Effector CD4-positive, alpha-beta T cell (primary cell): Measurements from ENCODE around the gene MRPS2.

Experiments
- DNase-seq: peaks from one replicate; pipeline ENCODE4 v3.0.0-alpha.2; 2020

The MRPS2 gene

DNA sequence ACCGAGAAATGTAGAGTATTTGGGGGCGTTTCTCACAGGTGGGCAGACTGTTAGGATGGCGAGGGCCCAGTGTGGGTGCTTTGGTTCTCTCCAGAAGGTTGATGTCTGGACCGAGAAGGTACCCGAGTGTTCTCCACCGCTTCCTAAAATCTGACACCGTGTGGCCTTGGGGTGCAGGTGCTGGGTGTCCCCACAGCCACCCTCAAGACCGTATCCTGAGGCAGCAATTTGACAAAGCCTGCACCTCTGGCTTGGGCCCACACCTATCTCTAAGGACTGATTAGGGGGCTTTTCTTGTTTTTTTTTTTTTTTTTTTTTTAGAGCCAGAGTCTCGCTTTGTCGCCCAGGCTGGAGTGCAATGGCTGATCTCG is 19.6 kb upstream of the MRPS2 start:
- no peak for DNase-seq

DNA sequence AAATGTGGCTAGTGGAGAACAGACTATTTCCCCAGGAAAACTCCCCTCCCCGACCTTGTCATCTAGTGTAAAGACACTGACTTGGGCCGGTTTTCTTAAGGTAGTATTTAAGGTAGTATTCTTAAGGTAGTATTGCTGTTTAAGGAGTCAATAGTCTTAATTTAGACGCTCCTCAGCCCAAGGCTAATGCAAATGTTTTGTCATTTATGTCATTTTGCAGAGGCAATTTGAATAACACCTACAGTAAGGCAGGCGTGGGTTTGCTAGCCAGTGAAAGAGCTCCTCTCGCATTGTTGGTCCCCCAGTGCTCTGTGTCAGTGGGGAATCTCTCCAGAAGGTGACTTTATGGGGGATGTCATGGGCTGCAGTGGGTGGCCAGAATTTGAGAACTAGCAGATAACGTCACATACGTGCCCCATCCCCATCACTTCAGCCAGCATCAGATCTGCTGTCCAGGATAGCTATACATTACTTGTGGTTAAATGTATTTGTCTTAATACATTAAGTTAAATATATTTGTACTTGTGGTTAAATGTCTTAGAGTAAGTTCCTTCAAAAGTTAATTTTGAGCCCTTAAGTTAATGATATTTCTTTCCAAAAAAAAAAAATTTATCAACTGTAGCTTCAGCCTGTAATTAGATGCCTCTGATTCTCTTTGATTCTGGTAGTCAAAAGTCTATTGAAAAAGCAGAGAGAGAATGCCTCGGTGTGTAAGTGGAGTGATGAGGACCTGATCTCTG is 18.3 kb upstream of the MRPS2 start:
- no peak for DNase-seq

DNA sequence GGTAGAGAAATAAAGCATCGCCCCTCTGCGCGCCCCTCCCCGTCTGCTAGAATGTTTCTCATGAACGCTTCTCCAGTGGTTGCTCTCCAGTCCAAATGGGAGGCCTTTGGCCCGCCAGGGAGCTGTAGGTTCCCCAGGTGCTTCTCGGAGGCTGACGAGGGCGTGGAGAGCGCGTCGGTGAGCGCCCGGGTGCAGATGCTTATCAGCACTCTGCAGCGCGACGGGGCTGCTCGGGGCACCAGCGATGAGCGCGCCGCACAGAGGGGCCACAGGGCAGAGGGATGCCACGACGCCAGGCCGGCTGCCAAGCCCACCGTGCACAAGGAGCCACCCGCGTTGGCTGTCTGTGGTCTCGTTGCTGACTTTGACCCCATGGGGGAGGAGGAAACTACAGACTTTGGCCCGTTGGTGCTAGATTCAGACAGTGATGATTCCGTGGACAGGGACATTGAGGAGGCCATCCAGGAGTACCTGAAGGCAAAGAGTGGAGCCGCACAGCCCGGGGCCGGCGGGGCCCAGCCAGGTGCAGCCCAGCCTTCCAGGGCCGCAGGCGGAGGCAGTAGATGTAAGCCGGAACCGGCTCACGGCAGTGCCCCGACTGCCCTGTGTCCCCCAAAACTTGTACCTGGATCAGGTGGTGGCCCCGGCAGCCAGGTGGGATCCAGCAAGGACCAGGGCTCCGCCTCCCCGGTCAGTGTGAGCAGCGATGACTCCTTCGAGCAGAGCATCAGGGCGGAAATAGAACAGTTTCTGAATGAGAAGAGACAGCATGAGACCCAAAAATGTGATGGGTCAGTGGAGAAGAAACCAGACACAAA is 15.8 kb upstream of the MRPS2 start:
- DNase-seq = no peak

DNA sequence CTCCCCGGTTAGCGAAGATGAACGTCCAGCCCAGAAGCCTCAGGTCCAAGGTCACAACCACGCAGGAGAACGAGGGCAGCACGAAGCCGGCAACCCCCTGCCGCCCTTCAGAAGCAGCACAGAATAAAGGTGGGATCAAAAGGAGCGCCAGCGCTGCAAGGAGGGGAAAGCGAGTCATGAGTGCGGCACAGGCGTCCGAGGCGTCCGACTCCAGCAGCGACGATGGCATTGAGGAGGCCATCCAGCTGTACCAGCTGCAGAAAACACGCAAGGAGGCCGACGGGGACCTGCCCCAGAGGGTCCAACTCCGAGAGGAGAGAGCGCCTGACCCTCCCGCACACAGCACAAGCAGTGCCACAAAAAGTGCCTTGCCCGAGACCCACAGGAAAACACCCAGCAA is 15.1 kb upstream of the MRPS2 start:
- DNase-seq = no peak

DNA sequence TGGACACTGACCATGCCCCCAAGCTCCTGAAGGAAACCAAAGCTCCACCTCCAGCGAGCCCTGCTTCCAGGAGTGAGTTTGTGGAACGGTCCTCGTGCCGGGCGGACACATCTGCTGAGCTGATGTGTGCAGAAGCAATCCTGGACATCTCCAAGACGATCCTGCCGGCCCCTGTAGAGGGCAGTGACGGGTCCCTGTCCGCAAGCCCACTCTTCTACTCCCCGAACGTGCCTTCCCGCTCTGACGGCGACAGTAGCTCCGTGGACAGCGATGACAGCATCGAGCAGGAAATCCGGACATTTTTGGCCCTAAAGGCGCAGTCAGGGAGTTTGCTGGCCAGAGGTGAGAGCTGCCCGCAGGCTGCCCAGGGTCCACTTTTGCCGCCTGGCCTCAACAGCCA is 14.7 kb upstream of the MRPS2 start:
- no peak for DNase-seq

DNA sequence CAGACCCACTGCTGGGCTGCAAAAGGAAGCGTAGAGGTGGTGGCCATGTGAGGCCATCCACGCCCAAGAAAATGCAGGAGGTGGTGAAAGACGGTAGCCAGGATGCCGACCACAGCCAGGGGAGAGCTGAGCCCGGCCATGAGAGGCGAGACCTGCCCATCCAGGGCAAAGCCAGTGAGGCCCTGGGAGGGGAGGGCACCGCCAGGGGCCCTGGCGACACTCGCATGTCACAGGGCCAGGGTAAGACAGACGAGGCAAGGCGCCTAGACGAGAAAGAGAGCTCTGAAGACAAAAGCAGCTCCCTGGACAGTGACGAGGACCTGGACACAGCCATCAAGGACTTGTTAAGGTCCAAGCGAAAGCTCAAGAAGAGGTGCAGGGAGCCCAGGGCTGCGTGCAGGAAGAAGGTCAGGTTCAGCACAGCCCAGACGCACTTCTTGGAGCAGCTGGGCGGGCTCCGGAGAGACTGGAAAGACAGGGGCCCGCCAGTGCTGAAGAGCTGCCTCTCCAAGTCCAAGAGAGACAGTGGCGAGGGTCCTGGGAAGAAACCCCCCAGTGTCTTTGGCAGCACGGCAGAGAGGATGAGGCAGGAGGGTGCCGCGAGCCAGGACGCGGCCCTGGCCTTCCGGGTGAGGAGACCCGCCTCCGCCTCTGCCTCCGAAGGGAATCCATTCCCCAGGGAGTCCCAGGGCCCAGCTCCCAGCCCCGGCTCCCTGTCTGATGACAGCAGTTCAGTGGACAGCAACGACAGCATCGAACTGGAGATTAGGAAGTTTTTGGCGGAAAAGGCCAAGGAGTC is 14.0 kb upstream of the MRPS2 start:
- no peak for DNase-seq

DNA sequence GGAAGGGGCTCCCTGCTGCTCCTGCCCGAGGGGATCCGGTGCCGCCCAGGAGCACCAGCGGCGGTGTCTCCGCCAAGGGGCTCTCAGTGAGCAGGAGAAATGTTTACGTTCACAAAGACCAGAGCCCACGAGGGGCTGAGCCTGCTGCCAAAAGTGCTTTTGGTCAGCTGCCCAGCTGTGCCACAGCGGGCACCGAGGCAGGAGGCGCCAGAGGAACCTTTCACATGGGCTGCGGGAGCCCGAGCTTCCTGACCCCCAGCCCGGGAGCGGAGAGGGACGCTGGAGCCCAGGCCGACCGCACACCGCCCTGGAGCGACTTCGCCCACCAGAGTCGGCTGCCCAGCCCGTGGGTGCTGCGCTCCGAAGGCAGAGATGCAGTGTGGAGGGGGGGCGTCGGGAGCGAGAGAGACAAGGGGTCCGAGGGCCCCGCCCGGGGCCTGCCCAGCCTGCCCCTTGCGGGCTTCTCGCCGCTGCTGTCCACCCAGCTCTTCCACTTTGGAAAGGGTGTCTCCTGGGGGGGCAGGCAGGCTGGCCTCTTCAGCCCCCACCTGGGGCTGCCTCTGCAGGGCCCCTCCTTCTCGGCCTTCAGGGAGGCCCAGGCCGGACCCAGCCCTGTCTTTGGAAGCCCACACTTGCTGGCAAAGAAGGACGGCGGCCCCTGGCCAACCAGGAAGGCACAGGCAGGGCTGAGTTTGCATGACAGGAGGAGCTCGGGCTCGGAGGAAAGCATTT is 13.0 kb upstream of the MRPS2 start:
- no peak for DNase-seq

DNA sequence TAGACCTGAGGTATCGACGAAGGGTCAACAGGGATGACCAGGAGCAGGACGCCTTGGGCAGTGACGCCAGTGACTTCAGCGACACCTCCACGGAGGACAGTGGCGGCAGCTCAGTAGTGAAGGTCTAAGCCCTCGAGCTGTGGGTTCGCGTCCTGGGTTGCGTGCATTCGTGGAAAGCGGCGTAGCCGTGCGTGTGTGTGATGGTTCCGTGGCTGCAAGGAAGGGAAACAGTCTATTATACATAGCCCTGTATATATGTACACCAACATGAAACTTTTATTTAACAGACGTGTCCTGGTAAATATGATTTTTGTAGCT is 12.5 kb upstream of the MRPS2 start:
- DNase-seq = no peak

DNA sequence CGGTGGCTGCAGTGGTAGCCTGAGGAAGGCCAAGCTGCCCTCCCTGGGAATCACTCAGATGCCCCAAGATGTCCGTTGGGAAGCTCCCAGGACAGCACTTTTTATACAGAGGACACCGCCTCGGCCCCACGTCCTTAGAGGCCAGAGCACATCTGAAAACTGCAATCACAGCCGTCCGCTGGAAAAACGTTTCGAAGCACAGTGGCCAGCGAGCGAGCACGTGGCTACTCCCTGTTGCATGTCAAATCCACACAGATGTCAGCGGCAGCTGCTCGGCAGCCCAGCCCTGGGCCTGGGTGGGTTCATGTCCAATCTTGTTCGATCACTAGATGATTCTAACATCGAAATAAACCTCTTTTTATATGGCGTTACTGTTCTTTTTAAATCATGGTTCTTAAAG is 12.0 kb upstream of the MRPS2 start:
- DNase-seq = no peak

DNA sequence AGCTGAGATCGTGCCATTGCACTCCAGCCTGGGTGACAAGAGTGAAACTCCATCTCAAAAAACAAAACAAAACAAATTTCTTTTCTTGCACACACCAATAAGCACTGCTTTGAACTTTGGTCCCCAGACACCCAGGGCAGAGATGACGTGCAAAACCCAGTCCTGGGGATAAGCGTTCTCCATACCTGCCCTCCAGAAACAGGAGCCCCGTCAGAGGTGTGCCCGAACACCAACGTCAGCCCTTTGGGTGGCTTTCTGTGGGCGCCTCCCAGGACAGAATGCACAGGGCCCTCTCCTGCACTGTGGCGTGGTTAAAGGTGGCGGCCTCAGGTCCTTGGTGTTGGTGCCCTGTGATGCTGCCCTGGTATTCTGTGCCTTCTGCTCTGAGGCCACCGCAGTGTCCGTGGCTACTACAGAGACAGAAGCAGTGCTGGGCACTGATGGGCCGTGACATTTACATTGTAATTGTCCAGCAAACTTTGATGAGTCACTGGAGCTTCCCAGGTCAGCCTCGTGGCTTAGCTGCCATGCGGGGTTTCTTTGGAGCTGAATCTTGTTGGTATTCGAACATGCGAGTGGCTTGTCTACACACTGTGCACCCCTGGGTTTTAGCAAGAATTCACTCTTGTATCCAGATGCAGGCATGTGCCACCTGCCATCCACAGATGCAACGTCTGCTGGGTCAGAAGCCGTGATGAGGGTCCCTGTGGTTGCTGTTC is 11.1 kb upstream of the MRPS2 start:
- no peak for DNase-seq

DNA sequence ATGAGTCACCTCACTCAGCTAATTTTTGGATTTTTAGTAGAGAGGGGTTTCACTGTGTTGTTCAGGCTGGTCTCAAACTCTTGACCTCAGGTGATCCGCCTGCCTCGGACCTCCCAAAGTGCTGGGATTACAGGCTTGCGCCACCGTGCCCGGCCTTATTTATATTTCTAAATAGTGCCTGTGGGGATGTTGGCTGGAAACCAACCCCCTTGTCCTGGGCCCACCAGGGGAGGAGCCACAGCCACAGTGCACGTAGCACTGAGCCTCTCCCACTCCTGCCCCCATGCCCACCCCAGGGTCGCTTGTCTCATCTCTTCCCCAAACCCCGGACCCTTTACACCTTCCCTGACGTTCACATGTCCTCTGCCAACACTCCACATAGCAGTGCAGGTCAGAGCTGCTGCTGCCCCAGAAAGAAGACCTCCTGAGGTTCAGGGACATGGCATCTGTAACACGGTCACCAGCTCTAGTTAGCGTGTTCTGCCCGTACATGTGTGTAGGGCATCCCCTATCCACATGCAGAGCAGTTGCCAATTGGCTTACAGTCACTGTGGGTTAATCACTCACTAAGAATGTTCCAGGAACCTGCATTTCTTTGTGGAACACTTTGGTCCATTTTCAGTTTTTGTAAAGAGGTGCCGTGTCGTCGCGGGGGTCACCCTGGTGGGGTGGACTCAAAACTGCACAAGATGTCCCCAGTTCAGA is 10.2 kb upstream of the MRPS2 start:
- no peak for DNase-seq

DNA sequence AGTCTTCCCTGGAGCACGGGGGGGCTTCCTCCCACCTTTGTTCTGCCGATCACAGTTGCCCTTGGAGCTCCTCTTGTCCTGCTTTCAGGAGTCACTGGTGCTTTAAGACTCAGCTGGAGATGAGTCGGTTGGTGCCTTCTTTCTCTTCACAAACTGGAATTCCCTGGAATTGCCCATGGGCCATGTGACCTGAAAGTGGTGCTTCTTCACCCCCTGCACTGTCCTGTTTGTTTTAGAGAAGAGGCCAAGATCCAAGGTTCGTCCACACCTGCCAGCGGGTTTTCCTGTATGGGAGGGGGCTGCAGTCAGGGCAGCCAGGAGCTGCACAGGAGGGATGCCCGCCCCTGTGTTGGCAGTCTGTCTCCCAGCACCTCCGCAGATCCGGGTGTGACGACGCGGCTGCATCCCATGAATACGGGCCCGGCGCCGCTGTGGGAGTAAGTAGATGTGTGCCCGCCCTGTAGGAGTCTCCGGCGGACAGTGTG is 9.5 kb upstream of the MRPS2 start:
- DNase-seq = no peak

DNA sequence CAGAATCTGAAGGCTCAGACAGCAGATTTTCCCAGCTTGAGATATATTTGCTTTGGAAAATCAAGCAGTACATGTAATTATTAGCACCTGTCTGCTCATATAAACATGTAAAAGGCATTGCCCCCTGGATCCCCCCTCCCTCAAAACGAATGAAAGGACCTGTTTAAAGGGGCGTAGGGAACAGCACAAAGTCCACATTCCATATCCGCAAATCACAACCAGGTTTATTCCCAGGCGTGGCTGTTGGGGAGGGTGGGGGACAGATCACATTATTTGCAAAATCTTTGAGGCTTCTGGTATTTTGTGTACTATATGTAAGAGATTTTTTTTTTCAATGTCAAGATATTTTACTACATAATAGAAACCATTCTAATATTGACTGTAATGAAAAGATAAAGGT is 8.7 kb upstream of the MRPS2 start:
- DNase-seq = no peak

DNA sequence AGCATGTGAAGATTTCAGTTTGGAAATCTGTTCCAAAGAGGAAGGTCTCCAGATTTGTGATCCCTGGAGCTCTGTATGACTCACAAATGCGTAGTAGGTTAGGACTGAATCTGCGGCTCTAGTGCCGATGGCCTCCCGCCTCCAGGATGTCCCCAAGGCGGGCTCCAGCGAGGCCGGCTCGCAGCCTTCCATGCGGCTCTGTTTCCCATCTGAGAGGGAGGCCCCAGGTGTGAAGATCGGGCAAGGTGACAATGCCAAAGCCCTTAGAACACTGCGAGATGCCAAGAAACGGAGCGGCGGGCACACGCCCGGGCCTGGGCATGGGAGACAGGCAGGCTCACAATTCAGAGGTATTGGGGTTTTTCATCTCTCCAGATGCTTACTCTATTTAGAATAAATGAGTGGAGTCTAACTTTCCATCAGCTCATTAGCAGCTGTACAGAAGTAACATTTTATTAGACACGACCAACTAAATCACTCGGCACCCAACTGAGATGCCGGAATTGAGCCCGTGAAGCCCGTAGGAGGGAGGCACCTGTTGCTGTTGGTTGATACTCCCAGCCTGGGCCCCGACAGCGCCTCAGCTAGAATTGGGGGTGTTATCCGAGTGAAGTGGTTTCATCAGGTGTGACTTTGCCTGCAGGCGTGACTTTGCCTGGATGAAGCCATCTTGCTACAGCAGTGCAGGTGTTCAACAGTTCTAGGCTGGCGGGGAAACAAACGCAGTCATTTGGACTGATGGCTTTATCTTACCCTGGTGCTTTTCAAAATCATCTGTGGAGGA is 7.4 kb upstream of the MRPS2 start:
- no peak for DNase-seq

DNA sequence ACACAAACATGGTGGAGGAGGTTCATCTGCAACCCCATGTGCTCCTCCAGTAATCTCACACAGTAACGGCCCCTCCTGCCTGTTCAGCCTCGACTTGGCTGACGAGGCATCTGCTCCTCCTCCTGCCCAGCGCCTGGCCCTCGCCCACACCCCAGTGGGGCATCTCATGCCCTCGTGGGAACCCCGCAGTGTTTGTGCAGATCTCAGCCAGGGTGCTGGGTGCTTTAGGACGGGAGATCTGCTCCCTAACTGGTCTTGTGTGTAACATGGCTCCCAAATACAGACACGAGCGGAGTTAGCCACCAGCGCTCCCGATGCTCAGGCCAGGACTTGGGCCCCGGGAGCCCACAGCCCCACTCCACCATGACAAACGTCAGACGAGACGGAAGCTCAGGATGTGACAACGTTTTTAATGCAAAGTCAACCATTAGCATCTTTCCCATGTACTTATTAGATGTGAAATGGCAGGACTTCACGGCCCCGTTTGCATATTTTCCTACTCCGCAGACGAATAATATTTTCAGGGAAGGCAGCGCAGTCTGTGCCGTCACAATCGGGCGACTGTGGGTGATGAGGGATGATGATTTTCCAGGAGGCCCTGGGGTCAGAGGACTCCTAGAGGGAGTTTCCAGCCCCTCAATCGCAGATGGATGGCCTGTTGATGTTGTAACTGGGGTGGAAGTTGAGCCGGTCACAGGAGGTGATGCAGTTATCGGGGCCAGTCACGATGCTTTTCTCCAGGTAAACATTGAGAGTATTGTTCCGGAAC is 5.5 kb upstream of the MRPS2 start:
- no peak for DNase-seq

DNA sequence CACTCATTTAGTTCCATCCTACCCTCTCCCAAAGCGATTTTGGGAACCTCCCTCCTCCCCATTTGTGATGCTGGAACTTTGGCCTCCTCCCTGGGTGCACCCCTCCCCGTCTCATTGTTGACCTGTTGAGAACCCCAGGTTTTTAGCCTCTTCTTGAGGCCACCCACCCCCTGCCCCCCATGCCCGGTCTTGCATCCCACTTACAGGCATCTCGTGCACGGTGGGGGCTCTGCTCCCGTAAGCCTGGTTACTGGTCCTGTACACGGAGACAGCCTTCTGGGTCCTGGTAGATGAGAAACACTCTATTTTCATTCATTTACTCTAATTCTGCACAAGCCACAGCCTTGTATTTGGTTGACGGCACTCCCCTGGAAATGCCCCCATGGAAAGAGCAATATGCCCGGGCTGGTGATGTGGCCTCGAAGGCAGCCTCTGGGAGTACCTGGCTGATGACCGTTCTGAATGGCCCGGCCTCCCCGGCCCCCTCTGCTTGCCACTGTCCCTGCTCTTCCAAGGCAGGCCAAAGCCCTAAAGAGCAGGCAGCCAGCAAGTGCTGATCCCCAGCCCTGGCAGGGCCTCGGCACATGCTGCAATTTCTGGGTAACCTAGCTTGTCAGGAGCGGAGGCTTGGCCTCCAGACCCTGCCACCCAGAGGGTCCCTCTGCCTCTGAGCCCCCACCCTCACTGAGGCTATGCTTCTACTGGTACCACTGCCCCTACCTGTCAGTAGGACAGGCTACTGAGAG is 1.9 kb upstream of the MRPS2 start:
- DNase-seq = no peak

DNA sequence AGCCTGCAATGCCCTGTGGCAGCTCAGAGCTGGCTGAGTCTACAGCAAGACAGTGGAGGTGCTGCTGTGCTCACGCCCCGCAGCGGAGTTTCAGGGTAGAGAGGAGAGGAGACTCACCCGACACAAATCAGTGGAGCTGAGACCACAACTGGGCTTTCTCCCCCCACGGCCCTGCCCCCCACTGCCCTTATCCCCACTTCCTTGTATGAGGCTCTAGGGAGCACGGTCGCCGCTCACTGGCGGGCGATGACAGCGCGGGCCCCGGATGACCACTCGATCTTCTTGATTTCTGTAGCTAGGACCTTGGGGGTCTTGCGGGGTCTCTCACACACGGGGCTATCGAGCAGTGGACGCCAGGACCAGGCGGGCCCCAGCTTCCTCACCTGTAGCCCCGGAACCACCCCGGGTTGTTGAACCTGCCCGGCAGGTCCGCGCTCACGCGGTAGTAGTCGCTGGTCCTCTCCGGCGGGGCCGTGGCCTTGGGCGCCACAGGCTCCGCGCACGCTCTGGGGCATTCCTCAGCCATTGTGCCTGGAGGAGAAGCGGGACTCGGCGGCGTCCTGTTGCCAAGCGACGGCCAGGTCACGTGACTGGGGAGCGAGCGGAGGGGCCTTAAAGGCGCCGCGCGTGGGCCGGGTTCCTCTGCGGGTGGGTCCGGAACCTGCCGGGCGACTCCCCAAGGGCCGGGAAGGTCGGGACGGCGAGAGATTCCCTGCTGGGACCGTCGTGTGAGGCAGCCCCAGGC is 984 bp upstream of the MRPS2 start:
- peak; percentile 92 for DNase-seq

DNA sequence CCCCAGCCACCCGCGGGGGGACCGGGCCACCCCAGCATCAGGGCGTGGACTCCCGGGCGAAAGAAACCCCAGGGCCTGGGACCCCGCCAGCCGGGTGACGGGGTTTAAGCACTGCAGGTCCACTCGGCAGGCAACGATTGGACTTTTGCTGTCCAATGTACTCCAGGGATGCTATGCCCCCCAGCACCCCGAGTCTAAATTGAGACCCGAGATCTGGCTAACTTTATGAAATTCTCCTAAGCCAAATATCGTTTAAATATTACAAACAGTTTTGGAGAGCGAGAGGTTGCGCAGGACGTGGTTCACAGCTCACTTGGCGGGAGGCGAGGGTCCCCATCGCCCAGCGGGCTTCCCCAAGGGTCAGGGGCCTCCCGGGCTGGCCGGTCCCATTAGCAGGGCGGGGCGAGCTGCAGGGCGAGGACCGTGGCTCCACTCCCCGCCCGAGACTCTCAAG is 384 bp upstream of the MRPS2 start:
- DNase-seq = no peak
